Spinal cord (tissue), 10 donors: ENCODE measurements around the gene HMMR. TPM values are rescaled to one million over a fixed set of nuclear protein-coding genes. Genes with fewer than 3 reads are reported as not detected.
"Not testable (repeated sequence)": the region's sequence is repeated elsewhere in the genome, so short reads cannot be mapped to it uniquely, and the experiment has no call there.

Experiments
- DNase-seq, 6 donors: peaks; one replicate each; pipeline versions ENCODE4 v3.0.0 to v3.0.0-alpha.2; 2013 to 2015; ENCODE audit warnings: low spot score in 6 of 6, low read depth in 4 of 6
- H3K27ac ChIP-seq: one replicate; pipeline ENCODE4 v1.5.1; 2013; ENCODE audit warnings: low read depth, low read length, control low read depth
- H3K27me3 ChIP-seq: one replicate; pipeline ENCODE4 v1.6.1; 2013; ENCODE audit warnings: low read length; ENCODE audit not compliant: control insufficient read depth, insufficient read depth
- H3K36me3 ChIP-seq: one replicate; pipeline ENCODE4 v1.6.1; 2013; ENCODE audit warnings: low read length; ENCODE audit not compliant: control insufficient read depth, insufficient read depth
- H3K4me1 ChIP-seq: one replicate; pipeline ENCODE4 v1.6.1; 2013; ENCODE audit warnings: low read length; ENCODE audit not compliant: control insufficient read depth, insufficient read depth
- H3K4me3 ChIP-seq: one replicate; pipeline ENCODE4 v1.5.1; 2013; ENCODE audit warnings: low read depth, low read length, control low read depth
- H3K9me3 ChIP-seq: one replicate; pipeline ENCODE4 v1.6.1; 2013; ENCODE audit warnings: low read length; ENCODE audit not compliant: control insufficient read depth, insufficient read depth
- WGBS: methylation state at CpG from one replicate; pipeline ENCODE4 v1.1.5; 2013; ENCODE audit warnings: missing lambda C conversion rate; ENCODE audit not compliant: insufficient coverage; 5-methylcytosine and 5-hydroxymethylcytosine counted together
- long read RNA-seq, 4 donors: transcript quantifications; one replicate each; lab custom pipeline, GENCODE V29; 2026
- polyA plus RNA-seq, 2 donors: library from polyadenylated mRNA; unstranded; fragments of 120-200 nt; gene quantifications; one replicate each; pipeline ENCODE4 v1.2.1, GENCODE V29; 2013; ENCODE audit not compliant: insufficient read length in 2 of 2
- total RNA-seq, 2 donors: library from RNA; depleted of rRNA in 1 of 2; stranded (reverse); fragments of 120-200 nt in 1 of 2; fragments of >200 nt in 1 of 2; gene quantifications; one replicate each; pipeline versions ENCODE4 v1.2.3 to v1.2.4, GENCODE V29; 2013 to 2014
- donor health status: healthy.

Gene HMMR
- 10 to 100 TPM; 11.4 to 12.2 TPM for total RNA-seq
- 1 to 10 TPM; 4.5 to 4.7 TPM for polyA plus RNA-seq
- long read RNA-seq, donor 1, partial matches to known transcripts, result 0 of 1 reads
- long read RNA-seq, donor 1, other reads (novel, unspliced or antisense), result 0 of 1 reads
- long read RNA-seq, donor 2, result 0 reads
- long read RNA-seq, donor 3, result 0 reads
- long read RNA-seq, donor 4, partial matches to known transcripts, result 6 of 8 reads
- long read RNA-seq, donor 4, other reads (novel, unspliced or antisense), result 0 of 8 reads

- Histone ChIP-seq H3K27me3 (no peaks in the 10 kb centered on the region), H3K4me3 (peak within 1 kb of the TSS; percentile 86), H3K9me3 (no peaks in the 10 kb centered on the region), H3K27ac (peak within 1 kb of the TSS; percentile 99), H3K4me1 (peaks cover 11% of the 10 kb centered on the region), H3K36me3 (peaks cover under 1% of the 10 kb centered on the region)
- peak in 1 of 6 donors; percentile 66 for DNase-seq
- WGBS, result 0% methylated on average over 19 of the region's 23 CpGs
Observed at GRCh38 chr5:163460562-163461171, at the start of gene HMMR. Gene HMMR (plus strand): TSS chr5:163460632. CDS start chr5:163460693, 61 bp downstream.

GRCh38 chr5:163415673-163416072 lies 44.8 kb upstream of the HMMR start:
- not testable (repeated sequence) for H3K9me3 ChIP-seq, DNase-seq, H3K4me3 ChIP-seq, H3K27me3 ChIP-seq, H3K4me1 ChIP-seq, H3K27ac ChIP-seq, H3K36me3 ChIP-seq
- 39% methylated on average over 7 of the region's 15 CpGs for WGBS

- no peaks in the 10 kb centered on the region for H3K36me3 ChIP-seq
- 100% methylated on average over 1 of the region's 1 CpG for WGBS
- no peak for DNase-seq
- no peak overlapping the region for H3K4me3 ChIP-seq
- no peaks in the 10 kb centered on the region for H3K9me3 ChIP-seq
- no peaks in the 10 kb centered on the region for H3K27me3 ChIP-seq
- no peaks in the 10 kb centered on the region for H3K4me1 ChIP-seq
- H3K27ac ChIP-seq, result no peak overlapping the region
Observed at GRCh38 chr5:163424836-163425235, 35.6 kb upstream of the HMMR start.

- not testable (repeated sequence) for H3K27me3 ChIP-seq, H3K4me3 ChIP-seq, DNase-seq, H3K27ac ChIP-seq, H3K36me3 ChIP-seq, H3K4me1 ChIP-seq, H3K9me3 ChIP-seq
- WGBS, result 80% methylated on average over 1 of the region's 4 CpGs
Observed at GRCh38 chr5:163426128-163426527, 34.3 kb upstream of the HMMR start.

GRCh38 chr5:163432544-163432943 lies 27.9 kb upstream of the HMMR start:
- Histone ChIP-seq H3K9me3 (no peaks in the 10 kb centered on the region), H3K27me3 (no peaks in the 10 kb centered on the region), H3K4me3 (no peak overlapping the region), H3K4me1 (peaks cover 3% of the 10 kb centered on the region), H3K27ac (no peak overlapping the region), H3K36me3 (no peaks in the 10 kb centered on the region)
- whole genome bisulfite sequencing, result 83% methylated on average over 1 of the region's 1 CpG
- no peak for DNase-seq

- Histone ChIP-seq H3K9me3 (no peaks in the 10 kb centered on the region), H3K4me3 (no peak overlapping the region), H3K27me3 (no peaks in the 10 kb centered on the region), H3K4me1 (peaks cover 7% of the 10 kb centered on the region), H3K27ac (no peak overlapping the region), H3K36me3 (no peaks in the 10 kb centered on the region)
- DNase-seq, result no peak
- WGBS, result 60% methylated on average over 5 of the region's 5 CpGs
Observed at GRCh38 chr5:163433271-163433670, 27.2 kb upstream of the HMMR start.

GRCh38 chr5:163434401-163434866 lies 26.0 kb upstream of the HMMR start:
- Histone ChIP-seq H3K27ac (no peak overlapping the region), H3K36me3 (no peaks in the 10 kb centered on the region), H3K9me3 (no peaks in the 10 kb centered on the region), H3K4me1 (peaks cover 13% of the 10 kb centered on the region), H3K4me3 (no peak overlapping the region), H3K27me3 (no peaks in the 10 kb centered on the region)
- WGBS, result no CpG with 5 or more reads among the region's 3 CpGs
- DNase-seq, result peak in 1 of 6 donors; percentile 39

GRCh38 chr5:163436515-163436914 lies 23.9 kb upstream of the HMMR start:
- H3K27me3 ChIP-seq, result no peaks in the 10 kb centered on the region
- H3K27ac ChIP-seq, result peak overlapping the region; percentile 90
- no peaks in the 10 kb centered on the region for H3K9me3 ChIP-seq
- WGBS, result no CpG with 5 or more reads among the region's 4 CpGs
- no peak for DNase-seq
- H3K4me3 ChIP-seq, result no peak overlapping the region
- H3K4me1 ChIP-seq, result peaks cover 13% of the 10 kb centered on the region
- H3K36me3 ChIP-seq, result no peaks in the 10 kb centered on the region

- DNase-seq, result peak in 1 of 6 donors; percentile 26
- Histone ChIP-seq H3K27ac (peak overlapping the region; percentile 90), H3K27me3 (no peaks in the 10 kb centered on the region), H3K36me3 (no peaks in the 10 kb centered on the region), H3K4me1 (peaks cover 13% of the 10 kb centered on the region), H3K4me3 (peak overlapping the region; percentile 99), H3K9me3 (no peaks in the 10 kb centered on the region)
- WGBS, result 0% methylated on average over 1 of the region's 6 CpGs
Observed at GRCh38 chr5:163437011-163437308, 23.5 kb upstream of the HMMR start.
